Ectodermal cell (in vitro differentiated cells): Measurements from ENCODE around the gene MYRFL.

Source experiments
- H3K27ac ChIP-seq: 2 replicates; pipeline ENCODE4 v1.7.0; 2013; ENCODE audit warnings: mild to moderate bottlenecking, low read depth, low read length; ENCODE audit not compliant: insufficient read depth, poor library complexity, severe bottlenecking
- H3K27me3 ChIP-seq: 2 replicates; pipeline ENCODE4 v1.7.0; 2013; ENCODE audit warnings: mild to moderate bottlenecking, low read length; ENCODE audit not compliant: insufficient read depth, control insufficient read depth, poor library complexity, severe bottlenecking
- H3K36me3 ChIP-seq: one replicate; pipeline ENCODE4 v1.7.0; 2013; ENCODE audit warnings: low read length; ENCODE audit not compliant: control insufficient read depth, insufficient read depth
- H3K4me1 ChIP-seq: one replicate; pipeline ENCODE4 v1.7.0; 2013; ENCODE audit warnings: low read length; ENCODE audit not compliant: control insufficient read depth, insufficient read depth
- H3K4me3 ChIP-seq: 2 replicates; pipeline ENCODE4 v1.7.0; 2013; ENCODE audit warnings: low read depth, low read length, control low read depth; ENCODE audit not compliant: insufficient read depth
- H3K9me3 ChIP-seq: 2 replicates; pipeline ENCODE4 v1.7.0; 2013; ENCODE audit warnings: mild to moderate bottlenecking, low read length, moderate library complexity; ENCODE audit not compliant: control insufficient read depth
- WGBS, 2 experiments: methylation state at CpG; one replicate each; pipeline ENCODE4 v1.1.7; 2013; ENCODE audit warnings: missing lambda C conversion rate in 2 of 2; 5-methylcytosine and 5-hydroxymethylcytosine counted together

The MYRFL gene

DNA sequence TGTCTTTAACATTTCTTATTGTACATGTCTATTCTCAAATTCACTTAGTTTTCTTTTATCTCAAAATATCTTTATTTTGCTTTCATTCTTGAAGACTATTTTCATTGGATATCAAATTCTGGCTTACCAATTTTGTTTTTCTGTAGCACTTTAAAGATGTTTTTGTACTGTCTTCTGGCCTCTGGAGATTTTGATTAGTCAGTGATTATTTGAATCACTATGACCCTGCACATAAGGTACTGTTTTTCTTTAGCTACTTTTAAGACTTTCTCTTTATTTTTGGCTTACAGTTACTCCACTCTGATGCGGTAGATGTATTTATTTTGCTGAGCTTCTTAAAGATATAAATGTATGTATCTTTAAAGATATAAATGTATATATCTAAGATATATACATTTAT is 49.6 kb downstream of the MYRFL start:
- H3K4me3 ChIP-seq: no peak overlapping the region
- H3K9me3 ChIP-seq: no peaks in the 10 kb centered on the region
- H3K27ac ChIP-seq: no peak overlapping the region
- no peaks in the 10 kb centered on the region for H3K4me1 ChIP-seq
- H3K36me3 ChIP-seq: no peaks in the 10 kb centered on the region
- no peaks in the 10 kb centered on the region for H3K27me3 ChIP-seq
- WGBS, 2 experiments: no CpG with 5 or more reads among the region's 1 CpG

DNA sequence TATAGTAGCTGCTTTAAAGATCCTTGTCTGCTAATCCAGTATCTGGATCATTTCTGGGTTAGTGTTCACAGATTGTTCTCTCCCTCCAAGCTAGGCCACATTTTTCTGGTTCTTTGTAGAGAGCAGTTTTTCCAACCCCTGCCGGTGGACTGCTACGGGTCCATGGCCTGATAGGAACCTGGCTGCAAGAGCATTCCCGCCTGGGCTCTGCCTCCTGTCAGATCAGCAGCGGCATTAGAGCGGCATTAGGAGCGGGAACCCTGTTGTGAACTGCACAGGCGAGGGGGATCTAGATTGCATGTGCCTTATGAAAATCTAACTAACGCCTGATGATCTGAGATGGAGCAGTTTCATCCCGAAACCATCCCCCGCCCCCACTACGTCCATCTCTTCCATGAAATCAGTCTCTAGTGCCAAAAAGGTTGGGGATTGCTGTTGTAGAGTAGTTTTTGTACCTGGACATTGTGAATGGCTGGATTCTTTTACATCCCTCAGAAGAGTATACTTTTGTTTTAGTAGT is 50.4 kb downstream of the MYRFL start:
- H3K27me3 ChIP-seq: no peaks in the 10 kb centered on the region
- H3K4me3 ChIP-seq: no peak overlapping the region
- no peaks in the 10 kb centered on the region for H3K36me3 ChIP-seq
- WGBS, 2 experiments: 88 to 90% methylated on average over 11 of the region's 11 CpGs
- H3K27ac ChIP-seq: no peak overlapping the region
- H3K4me1 ChIP-seq: no peaks in the 10 kb centered on the region
- no peaks in the 10 kb centered on the region for H3K9me3 ChIP-seq

DNA sequence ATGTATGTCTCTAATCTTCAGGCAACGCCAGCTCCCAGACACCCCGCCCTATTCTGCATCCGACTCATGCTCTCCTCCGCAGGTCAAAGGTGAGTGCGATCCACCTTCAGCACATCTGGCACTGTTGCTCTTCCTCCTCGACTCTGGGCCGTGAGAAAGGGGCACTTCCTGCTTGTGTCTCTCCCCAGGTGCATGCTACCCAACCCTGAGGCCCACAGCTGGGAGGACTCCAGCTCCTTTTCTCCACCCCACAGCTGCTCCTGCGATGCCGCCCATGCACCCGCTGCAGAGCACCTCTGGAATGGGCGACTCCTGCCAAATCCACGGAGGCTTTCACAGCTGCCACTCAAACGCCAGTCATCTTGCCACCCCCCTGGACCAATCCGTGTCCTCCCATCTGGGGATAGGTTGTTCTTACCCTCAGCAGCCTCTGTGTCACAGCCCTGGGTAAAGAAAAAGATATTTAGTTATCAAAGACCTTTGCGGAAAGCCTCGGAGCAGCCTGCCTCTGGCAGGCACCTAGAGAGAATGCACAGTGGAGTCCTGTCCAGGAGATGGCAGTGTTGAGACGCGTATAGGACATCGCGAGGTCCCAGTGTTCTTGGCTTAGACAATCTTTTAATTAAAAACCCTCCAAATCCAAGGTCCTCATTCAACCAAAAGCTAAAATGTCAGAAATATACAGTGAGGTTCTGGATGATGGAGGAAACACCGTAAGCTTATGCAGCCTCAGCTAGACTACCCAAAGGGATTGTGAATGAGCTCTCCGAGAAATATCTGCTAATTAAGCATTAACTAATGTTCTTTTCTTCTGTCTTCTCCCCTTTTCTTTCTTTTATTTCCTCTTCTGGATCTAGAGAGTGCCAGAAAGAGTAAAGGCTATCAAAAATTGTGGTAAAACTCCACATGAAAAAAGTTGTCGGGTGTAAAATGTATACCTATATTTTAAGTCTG is 54.3 kb downstream of the MYRFL start:
- H3K4me1 ChIP-seq: no peaks in the 10 kb centered on the region
- 58 to 59% methylated on average over 23 of the region's 23 CpGs for WGBS, 2 experiments
- no peaks in the 10 kb centered on the region for H3K36me3 ChIP-seq
- no peaks in the 10 kb centered on the region for H3K9me3 ChIP-seq
- no peak overlapping the region for H3K27ac ChIP-seq
- no peak overlapping the region for H3K4me3 ChIP-seq
- H3K27me3 ChIP-seq: no peaks in the 10 kb centered on the region

DNA sequence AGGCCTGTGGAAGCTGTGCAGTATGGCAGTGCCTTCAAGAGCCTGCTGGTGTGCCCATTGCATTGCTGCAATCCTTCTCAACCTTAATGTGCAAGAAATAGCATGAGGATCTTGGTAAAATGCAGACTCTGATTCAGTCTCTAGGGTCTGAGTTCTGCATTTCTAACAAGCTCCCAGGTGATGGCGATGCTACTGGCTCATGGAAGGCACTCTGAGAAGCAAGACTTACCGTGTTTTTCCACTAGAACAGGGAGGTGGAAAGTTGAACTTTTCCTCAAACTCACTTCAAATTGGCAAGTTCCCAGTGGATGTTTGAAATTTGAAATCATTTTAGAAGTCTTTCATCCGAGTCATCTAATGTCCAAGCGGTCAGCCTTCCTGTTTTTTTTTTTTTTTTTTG is 55.5 kb downstream of the MYRFL start:
- Histone ChIP-seq H3K27ac (no peak overlapping the region), H3K4me1 (no peaks in the 10 kb centered on the region), H3K4me3 (no peak overlapping the region), H3K9me3 (no peaks in the 10 kb centered on the region), H3K27me3 (no peaks in the 10 kb centered on the region), H3K36me3 (no peaks in the 10 kb centered on the region)
- 87 to 90% methylated on average over 4 of the region's 4 CpGs for WGBS, 2 experiments

DNA sequence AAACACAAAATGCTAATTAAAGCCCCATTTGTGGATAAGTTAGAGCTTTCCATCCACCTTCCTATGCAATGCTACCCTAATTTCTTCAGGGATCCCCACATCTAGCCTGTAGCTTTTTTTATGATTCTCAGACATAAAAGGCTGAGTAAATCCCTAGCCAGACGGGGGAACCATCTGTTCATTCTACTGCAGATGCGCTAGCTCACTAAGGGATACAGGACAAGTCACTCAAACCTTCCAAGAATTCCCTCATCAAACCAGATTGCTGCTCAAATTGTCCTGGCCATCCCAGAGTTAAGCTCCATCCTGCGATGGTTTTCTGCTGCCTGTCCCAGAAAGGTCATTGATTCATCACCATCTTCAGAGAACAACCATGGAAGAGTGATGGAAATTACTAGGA is 56.7 kb downstream of the MYRFL start:
- Histone ChIP-seq H3K9me3 (no peaks in the 10 kb centered on the region), H3K4me3 (no peak overlapping the region), H3K36me3 (no peaks in the 10 kb centered on the region), H3K4me1 (no peaks in the 10 kb centered on the region), H3K27ac (no peak overlapping the region), H3K27me3 (no peaks in the 10 kb centered on the region)
- 71 to 79% methylated on average over 3 of the region's 3 CpGs for WGBS, 2 experiments

DNA sequence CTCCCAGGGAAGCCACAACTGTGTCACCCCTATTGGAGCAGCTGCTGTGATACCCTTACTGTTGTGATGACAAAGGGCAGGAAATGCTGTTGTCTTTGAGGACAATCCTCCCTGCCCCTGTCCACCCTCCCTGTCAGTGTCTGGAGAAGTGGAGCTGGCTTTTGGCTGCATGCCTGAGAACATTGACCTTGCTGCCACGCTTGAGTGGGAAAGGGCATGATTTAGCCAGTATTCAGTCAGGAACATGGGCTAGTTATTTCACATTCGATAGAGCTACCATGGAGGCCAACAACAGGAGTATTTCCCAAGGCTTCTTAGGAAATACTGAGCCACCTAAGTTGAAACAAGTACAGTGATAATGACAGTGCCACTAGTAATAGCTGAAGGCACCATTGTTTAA is 59.4 kb downstream of the MYRFL start:
- H3K36me3 ChIP-seq: no peaks in the 10 kb centered on the region
- H3K4me1 ChIP-seq: no peaks in the 10 kb centered on the region
- WGBS, 2 experiments: 93 to 96% methylated on average over 2 of the region's 2 CpGs
- no peak overlapping the region for H3K27ac ChIP-seq
- H3K4me3 ChIP-seq: no peak overlapping the region
- no peaks in the 10 kb centered on the region for H3K27me3 ChIP-seq
- H3K9me3 ChIP-seq: no peaks in the 10 kb centered on the region

DNA sequence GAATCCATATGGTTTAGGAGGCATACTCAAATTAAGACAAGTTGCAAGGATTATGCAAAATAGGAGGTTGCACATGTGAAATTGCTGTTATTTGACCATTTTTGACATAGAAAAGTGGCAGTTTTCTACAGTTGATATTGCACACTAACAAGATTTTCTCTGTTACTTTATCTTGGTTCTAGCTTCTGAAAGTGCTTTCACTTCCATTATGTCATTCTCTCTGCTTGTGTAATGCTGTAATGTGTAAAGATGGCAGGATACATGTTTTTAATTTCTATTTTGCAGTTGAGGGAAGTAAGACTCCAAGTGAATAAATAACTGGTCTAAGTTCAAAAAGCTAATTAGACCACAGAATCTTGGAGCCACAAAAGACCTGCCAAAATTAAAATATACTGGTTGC is 60.6 kb downstream of the MYRFL start:
- no peak overlapping the region for H3K4me3 ChIP-seq
- H3K27me3 ChIP-seq: no peaks in the 10 kb centered on the region
- no peaks in the 10 kb centered on the region for H3K4me1 ChIP-seq
- H3K9me3 ChIP-seq: no peaks in the 10 kb centered on the region
- H3K27ac ChIP-seq: no peak overlapping the region
- H3K36me3 ChIP-seq: no peaks in the 10 kb centered on the region

DNA sequence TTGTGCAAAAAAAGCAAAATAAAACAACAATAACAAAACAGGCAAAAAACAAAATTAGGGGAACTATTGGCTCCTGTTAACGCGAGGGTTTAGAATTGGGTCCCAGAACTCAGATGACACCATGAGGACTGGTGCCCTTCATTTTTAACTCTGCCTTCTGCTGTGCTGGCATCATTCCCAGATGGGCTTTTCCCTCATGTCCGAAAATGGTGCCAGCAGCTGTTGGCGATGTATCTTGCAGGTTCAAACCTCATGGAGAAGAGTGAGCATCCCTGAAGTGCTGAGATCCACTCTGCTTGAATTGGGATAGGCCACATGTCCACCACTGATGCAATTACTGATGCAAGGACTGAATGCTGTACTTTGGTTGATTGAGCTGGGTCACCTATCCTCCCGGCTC is 61.1 kb downstream of the MYRFL start:
- 94 to 95% methylated on average over 5 of the region's 5 CpGs for WGBS, 2 experiments
- Histone ChIP-seq H3K4me3 (no peak overlapping the region), H3K4me1 (no peaks in the 10 kb centered on the region), H3K27ac (no peak overlapping the region), H3K9me3 (no peaks in the 10 kb centered on the region), H3K36me3 (no peaks in the 10 kb centered on the region), H3K27me3 (no peaks in the 10 kb centered on the region)

DNA sequence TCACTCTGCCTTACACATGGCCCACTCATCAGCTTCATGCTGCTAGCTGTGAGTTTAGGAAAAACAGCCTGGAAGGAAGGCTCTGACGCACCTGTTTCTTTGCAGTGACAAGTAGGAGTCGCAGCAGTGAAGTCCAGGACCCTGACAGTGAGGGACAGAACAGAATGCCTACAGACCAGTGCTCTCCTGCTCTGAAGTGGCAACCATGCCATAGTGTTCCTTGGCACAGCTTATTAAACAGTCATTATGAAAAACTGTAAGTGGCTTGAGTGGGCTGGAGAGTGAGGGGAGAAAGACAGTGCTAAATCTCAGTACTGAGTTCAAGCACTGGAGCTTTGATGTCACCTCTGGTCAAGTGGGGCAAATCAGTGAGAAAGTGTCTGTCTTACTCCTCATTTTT is 61.7 kb downstream of the MYRFL start:
- no peak overlapping the region for H3K4me3 ChIP-seq
- H3K27ac ChIP-seq: no peak overlapping the region
- H3K4me1 ChIP-seq: no peaks in the 10 kb centered on the region
- H3K36me3 ChIP-seq: no peaks in the 10 kb centered on the region
- no peaks in the 10 kb centered on the region for H3K27me3 ChIP-seq
- WGBS, 2 experiments: 93% methylated on average over 2 of the region's 2 CpGs
- H3K9me3 ChIP-seq: no peaks in the 10 kb centered on the region

DNA sequence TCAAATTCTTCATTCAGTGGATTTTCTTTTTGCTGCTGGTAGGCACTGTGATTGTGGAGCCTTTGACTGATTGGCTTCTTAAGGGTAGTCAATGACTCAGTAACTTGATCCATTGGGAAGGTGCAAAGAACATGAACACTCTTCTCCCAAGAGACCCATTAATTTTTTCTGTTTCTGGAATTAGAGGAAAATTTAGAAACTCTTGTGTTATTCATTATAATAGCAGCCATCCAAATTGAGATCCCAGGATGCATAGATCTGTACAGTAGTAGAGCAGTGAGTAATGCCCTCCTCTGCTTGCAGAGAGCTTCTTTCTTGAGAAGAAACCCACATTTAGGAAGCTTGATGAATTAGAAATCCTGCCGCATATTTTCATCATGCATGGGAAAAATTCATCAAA is 63.9 kb downstream of the MYRFL start:
- Histone ChIP-seq H3K9me3 (no peaks in the 10 kb centered on the region), H3K4me3 (no peak overlapping the region), H3K27ac (no peak overlapping the region), H3K4me1 (no peaks in the 10 kb centered on the region), H3K27me3 (no peaks in the 10 kb centered on the region), H3K36me3 (no peaks in the 10 kb centered on the region)
- WGBS, 2 experiments: 89 to 100% methylated on average over 1 of the region's 1 CpG
